SH-SY5Y (cell line): ENCODE measurements around the gene LYPLAL1.

Source experiments
- GATA2 ChIP-seq: IDR thresholded peaks from 2 replicates; pipeline ENCODE4 v1.6.1; 2011; ENCODE audit warnings: mild to moderate bottlenecking, low read depth, low read length
- GATA3 ChIP-seq: IDR thresholded peaks from 2 replicates; pipeline ENCODE4 v1.6.1; 2011; ENCODE audit warnings: low read depth, mild to moderate bottlenecking, low read length, moderate library complexity

DNA sequence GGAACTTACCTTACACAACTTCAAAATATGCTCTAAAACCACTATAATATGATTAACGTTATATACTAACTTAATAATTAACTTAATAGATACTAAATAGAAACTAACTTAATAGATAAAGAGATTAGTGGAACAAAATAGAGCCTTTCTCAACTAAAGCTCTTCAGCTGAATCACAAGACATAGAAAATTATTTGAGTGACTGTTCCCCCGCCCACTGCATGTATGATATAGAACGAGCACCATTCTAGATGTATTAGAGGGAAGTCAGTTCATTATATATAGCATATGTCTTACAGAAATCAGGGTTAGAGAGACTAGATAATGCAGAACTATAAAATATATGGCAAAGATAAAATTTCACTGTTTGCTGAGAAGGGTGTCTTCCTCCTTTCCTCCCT is 16.3 kb downstream of the LYPLAL1 start:
- TF ChIP-seq GATA3, result no peak
- TF ChIP-seq GATA2, result no peak
